NCI-H345 (cell line): ENCODE measurements around the gene TRIP11.

Source experiments
- DNase-seq: peaks from one replicate; lab custom pipeline; 2025; lab: John Stamatoyannopoulos, UW

The TRIP11 gene

GRCh38 chr14:91918186-91918883 lies 121.5 kb downstream of the TRIP11 start:
- no peak for DNase-seq
